Smooth muscle cell (in vitro differentiated cells): ENCODE measurements around the gene AKAP13. TPM values are rescaled to one million over a fixed set of nuclear protein-coding genes. Genes with fewer than 3 reads are reported as not detected.

ENCODE experiments used
- DNase-seq: peaks from one replicate; lab custom pipeline; 2025; ENCODE audit not compliant: unreplicated experiment; lab: John Stamatoyannopoulos, UW
- H2AFZ ChIP-seq: fragments of 200-600 bp; sonication (generic); 2 replicates; pipeline ENCODE4 v1.6.0; 2016; ENCODE audit warnings: antibody characterized with exemption, low read depth, mild to moderate bottlenecking
- H3F3A ChIP-seq: fragments of 200-600 bp; sonication (generic); 2 replicates; pipeline ENCODE4 v1.6.0; 2017; ENCODE audit warnings: antibody characterized with exemption, low read depth
- H3K27ac ChIP-seq: fragments of 200-600 bp; sonication (generic); 2 replicates; pipeline ENCODE4 v1.5.1; 2016; ENCODE audit warnings: low read depth, mild to moderate bottlenecking
- H3K27me3 ChIP-seq: fragments of 200-600 bp; sonication (generic); 2 replicates; pipeline ENCODE4 v1.6.1; 2016; ENCODE audit warnings: low read depth, mild to moderate bottlenecking
- H3K36me3 ChIP-seq: fragments of 200-600 bp; sonication (generic); 2 replicates; pipeline ENCODE4 v1.5.1; 2016; ENCODE audit warnings: low read depth
- H3K4me1 ChIP-seq: fragments of 200-600 bp; sonication (generic); 2 replicates; pipeline ENCODE4 v1.5.1; 2016; ENCODE audit warnings: low read depth
- H3K4me2 ChIP-seq: fragments of 200-600 bp; sonication (generic); 2 replicates; pipeline ENCODE4 v1.6.0; 2016; ENCODE audit warnings: mild to moderate bottlenecking
- H3K4me3 ChIP-seq: fragments of 200-600 bp; sonication (generic); 2 replicates; pipeline ENCODE4 v1.5.1; 2016; ENCODE audit warnings: mild to moderate bottlenecking
- H3K79me2 ChIP-seq: fragments of 200-600 bp; sonication (generic); 2 replicates; pipeline ENCODE4 v1.6.0; 2016; ENCODE audit warnings: low read depth, mild to moderate bottlenecking
- H3K9ac ChIP-seq: fragments of 200-600 bp; sonication (generic); 2 replicates; pipeline ENCODE4 v1.6.0; 2016; ENCODE audit warnings: low read depth
- H3K9me3 ChIP-seq: fragments of 200-600 bp; sonication (generic); replicated peaks from 2 replicates; pipeline ENCODE4 v1.5.1; 2016; ENCODE audit warnings: low read depth
- H4K20me1 ChIP-seq: fragments of 200-600 bp; sonication (generic); 2 replicates; pipeline ENCODE4 v1.6.0; 2016; ENCODE audit warnings: low read depth
- WGBS: methylation state at CpG from one replicate; pipeline ENCODE4 v1.1.7; 2016; ENCODE audit warnings: low lambda C conversion rate; 5-methylcytosine and 5-hydroxymethylcytosine counted together
- polyA plus RNA-seq: library from polyadenylated mRNA; unstranded; fragments of >200 nt; fragmentation: Nextera tagmentation; extraction: Ambion mirVana; gene quantifications from 2 replicates; pipeline ENCODE4 v1.2.1, GENCODE V29; 2016
- total RNA-seq: library from RNA; depleted of rRNA; stranded (reverse); fragments of >200 nt; gene quantifications from 2 replicates; pipeline ENCODE4 v1.2.3, GENCODE V29; 2014
- TF ChIP-seq, protein P1 (sequence below): fragments of 200-600 bp; sonication (generic); IDR thresholded peaks from 2 replicates; pipeline ENCODE4 v1.5.1; 2017; ENCODE audit warnings: borderline replicate concordance, mild to moderate bottlenecking, antibody characterized with exemption; ENCODE audit not compliant: insufficient read depth, poor library complexity, severe bottlenecking

Gene AKAP13
- total and polyA plus RNA-seq, 2 experiments from 2014 or later: 43.3 to 63.5 TPM

DNA sequence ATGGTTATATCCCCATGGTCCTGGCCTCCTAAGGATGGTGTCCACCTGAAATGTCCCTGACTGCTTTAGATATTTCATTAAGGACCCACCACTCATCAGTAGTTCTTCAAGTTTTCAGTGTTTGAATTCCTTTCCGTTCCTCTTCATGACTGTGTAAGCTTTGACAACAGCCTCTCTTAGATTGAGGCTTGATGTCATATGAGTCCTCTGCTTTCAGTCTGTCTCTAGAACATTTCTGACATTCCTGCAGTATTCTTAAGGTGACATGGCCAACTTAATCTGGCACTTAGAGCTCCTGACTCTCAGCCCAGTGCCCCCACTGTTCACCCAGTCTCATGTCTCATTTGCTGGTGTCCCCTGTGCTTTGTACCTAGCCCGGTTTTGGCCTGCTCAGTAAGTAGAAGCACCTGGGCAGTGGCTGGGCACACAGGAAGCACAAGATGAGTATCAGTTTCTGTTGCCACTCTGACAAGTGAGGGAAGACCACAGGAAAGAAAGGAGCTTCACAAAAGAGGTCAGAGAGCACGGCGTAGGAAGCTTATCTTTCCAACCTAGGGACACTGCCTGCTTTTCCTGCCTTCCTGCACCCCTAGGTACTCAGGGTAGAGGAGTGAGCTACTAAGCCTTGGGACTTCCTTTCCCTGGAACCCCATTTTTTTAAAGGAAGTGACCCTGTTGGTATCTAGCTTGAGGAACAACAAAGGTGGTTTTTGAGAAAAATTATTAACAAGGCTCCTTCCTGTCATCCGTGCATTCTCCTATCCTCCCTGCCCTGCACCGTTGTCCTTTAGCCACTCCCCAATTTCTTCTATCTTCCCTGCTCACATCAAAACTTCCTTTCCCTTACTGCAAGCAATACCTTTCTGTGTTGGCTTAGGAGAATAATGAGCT, 311.2 kb downstream of the AKAP13 start:
- H3K9me3 ChIP-seq: no peaks in the 10 kb centered on the region
- H3K4me2 ChIP-seq: no peak overlapping the region
- H3K27ac ChIP-seq: no peak overlapping the region
- H3F3A ChIP-seq: peaks cover 8% of the 10 kb centered on the region
- H2AFZ ChIP-seq: no peak overlapping the region
- no peak overlapping the region for H3K4me3 ChIP-seq
- H3K9ac ChIP-seq: no peak overlapping the region
- H3K4me1 ChIP-seq: peaks cover 16% of the 10 kb centered on the region
- peaks cover 7% of the 10 kb centered on the region for H3K79me2 ChIP-seq
- TF ChIP-seq, protein P1, sequence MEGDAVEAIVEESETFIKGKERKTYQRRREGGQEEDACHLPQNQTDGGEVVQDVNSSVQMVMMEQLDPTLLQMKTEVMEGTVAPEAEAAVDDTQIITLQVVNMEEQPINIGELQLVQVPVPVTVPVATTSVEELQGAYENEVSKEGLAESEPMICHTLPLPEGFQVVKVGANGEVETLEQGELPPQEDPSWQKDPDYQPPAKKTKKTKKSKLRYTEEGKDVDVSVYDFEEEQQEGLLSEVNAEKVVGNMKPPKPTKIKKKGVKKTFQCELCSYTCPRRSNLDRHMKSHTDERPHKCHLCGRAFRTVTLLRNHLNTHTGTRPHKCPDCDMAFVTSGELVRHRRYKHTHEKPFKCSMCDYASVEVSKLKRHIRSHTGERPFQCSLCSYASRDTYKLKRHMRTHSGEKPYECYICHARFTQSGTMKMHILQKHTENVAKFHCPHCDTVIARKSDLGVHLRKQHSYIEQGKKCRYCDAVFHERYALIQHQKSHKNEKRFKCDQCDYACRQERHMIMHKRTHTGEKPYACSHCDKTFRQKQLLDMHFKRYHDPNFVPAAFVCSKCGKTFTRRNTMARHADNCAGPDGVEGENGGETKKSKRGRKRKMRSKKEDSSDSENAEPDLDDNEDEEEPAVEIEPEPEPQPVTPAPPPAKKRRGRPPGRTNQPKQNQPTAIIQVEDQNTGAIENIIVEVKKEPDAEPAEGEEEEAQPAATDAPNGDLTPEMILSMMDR: no peak
- 94% methylated on average over 6 of the region's 6 CpGs for WGBS
- no peaks in the 10 kb centered on the region for H4K20me1 ChIP-seq
- no peaks in the 10 kb centered on the region for H3K36me3 ChIP-seq
- no peak for DNase-seq
- no peaks in the 10 kb centered on the region for H3K27me3 ChIP-seq

DNA sequence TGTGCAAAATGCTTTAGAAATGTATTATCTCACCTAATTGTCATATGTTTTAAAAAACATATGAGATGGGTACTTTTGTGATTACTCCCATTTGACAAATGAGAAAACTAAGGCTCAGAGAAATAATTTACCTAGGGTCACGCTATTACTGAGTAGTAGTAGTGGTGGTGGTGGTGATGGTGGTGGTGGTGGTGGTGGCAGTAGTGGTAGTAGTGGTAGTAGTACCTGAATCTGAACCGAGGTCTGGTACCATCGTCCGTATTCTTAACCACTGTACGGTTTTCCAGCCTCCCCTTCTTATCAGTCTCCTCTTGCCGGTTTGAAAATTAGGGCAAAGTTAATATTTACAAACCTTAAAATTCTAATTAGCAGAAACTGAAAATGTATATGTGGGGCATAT, 311.9 kb downstream of the AKAP13 start:
- Histone ChIP-seq H2AFZ (no peak overlapping the region), H3K4me1 (peaks cover 16% of the 10 kb centered on the region), H3K27me3 (no peaks in the 10 kb centered on the region), H3K36me3 (no peaks in the 10 kb centered on the region), H3K9ac (no peak overlapping the region), H3K9me3 (no peaks in the 10 kb centered on the region), H4K20me1 (no peaks in the 10 kb centered on the region), H3K4me2 (no peak overlapping the region), H3K27ac (no peak overlapping the region), H3F3A (peaks cover 8% of the 10 kb centered on the region), H3K4me3 (no peak overlapping the region), H3K79me2 (peaks cover 7% of the 10 kb centered on the region)
- DNase-seq: no peak
- 84% methylated on average over 6 of the region's 6 CpGs for WGBS
- TF ChIP-seq, protein P1: no peak

DNA sequence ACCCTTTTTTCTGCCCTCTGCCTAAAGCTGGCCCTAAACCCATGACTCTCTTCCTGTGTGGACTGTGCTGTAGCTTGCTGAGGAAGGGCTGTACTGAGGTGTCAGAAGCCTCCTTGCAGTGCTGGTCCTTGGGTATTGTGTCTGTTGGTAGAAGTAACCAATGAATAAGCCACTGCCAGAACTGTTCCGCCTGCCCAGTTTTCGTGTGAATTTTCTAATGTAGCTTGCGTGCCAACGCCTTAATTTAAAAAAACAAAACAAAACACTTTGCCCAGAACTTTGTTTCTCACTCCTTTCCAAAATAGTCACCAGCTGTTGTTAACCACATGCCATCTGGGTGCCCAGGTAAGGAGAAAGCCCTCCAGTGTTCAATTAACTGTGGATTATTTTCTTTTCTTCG, 312.5 kb downstream of the AKAP13 start:
- Histone ChIP-seq H3K27me3 (no peaks in the 10 kb centered on the region), H3F3A (peaks cover 8% of the 10 kb centered on the region), H3K9ac (no peak overlapping the region), H3K4me3 (no peak overlapping the region), H3K27ac (no peak overlapping the region), H3K79me2 (peaks cover 7% of the 10 kb centered on the region), H3K4me2 (no peak overlapping the region), H4K20me1 (no peaks in the 10 kb centered on the region), H3K36me3 (no peaks in the 10 kb centered on the region), H3K9me3 (no peaks in the 10 kb centered on the region), H3K4me1 (peaks cover 16% of the 10 kb centered on the region), H2AFZ (no peak overlapping the region)
- no peak for DNase-seq
- TF ChIP-seq, protein P1: no peak
- WGBS: 95% methylated on average over 5 of the region's 5 CpGs
